ENCODE results near the gene CLEC18A.

Gene CLEC18A

GRCh38 chr16:69924041-69924775 is 26.9 kb upstream of the CLEC18A start:
- DNase-seq (ENCODE audit: low spot score in 2 of 2) (no peak), ATAC-seq (ENCODE audit: low read depth) (no peak)
- H3K36me3 Mint-ChIP-seq = peaks cover 14% of the 10 kb centered on the region
- no peak overlapping the region for H3K27ac Mint-ChIP-seq
- no peaks in the 10 kb centered on the region for H3K4me1 Mint-ChIP-seq
- no peaks in the 10 kb centered on the region for H3K27me3 Mint-ChIP-seq
- H3K4me3 Mint-ChIP-seq = no peak overlapping the region
- no peaks in the 10 kb centered on the region for H3K9me3 Mint-ChIP-seq

- no peak for ATAC-seq (ENCODE audit: low read depth)
- no peaks in the 10 kb centered on the region for H3K27me3 Mint-ChIP-seq
- H3K27ac Mint-ChIP-seq = no peak overlapping the region
These were observed 26.4 kb upstream of the CLEC18A start for GRCh38 chr16:69924777-69925191.

GRCh38 chr16:69925311-69925710 is 25.8 kb upstream of the CLEC18A start:
- no peak for DNase-seq (ENCODE audit: low spot score in 2 of 2)
- H3K4me1 Mint-ChIP-seq = no peaks in the 10 kb centered on the region
- no peak for ATAC-seq (ENCODE audit: low read depth)
- peaks cover 13% of the 10 kb centered on the region for H3K36me3 Mint-ChIP-seq
- no peak overlapping the region for H3K4me3 Mint-ChIP-seq
- H3K9me3 Mint-ChIP-seq = no peaks in the 10 kb centered on the region
- H3K27me3 Mint-ChIP-seq = no peaks in the 10 kb centered on the region
- no peak overlapping the region for H3K27ac Mint-ChIP-seq

More at GRCh38 chr16:69924777-69925191, 26.4 kb upstream of the CLEC18A start:
- no peak overlapping the region for H3K4me3 Mint-ChIP-seq
- DNase-seq (ENCODE audit: low spot score in 2 of 2) = no peak
- no peaks in the 10 kb centered on the region for H3K9me3 Mint-ChIP-seq
- H3K36me3 Mint-ChIP-seq = peaks cover 14% of the 10 kb centered on the region
- H3K4me1 Mint-ChIP-seq = no peaks in the 10 kb centered on the region

DNA sequence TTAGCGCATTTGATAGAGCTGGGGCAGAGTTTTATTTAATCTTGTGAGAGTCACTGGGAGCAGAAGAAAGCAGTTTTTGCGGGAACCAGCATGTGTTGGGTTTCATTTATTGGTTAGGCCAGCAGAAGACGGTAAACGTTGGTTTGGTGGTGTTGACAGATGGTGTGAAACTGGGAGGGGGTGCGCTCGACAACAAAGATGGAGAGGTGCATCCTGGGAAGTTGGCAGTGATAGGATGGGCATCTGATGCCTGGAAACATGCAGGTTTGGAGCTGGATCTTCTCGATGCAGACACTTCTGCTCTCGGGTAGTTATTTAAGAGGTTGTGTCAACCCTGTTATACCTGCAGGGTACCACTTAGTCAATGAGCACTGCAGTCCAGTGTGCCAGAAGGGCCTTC is 24.9 kb upstream of the CLEC18A start:
- peaks cover 13% of the 10 kb centered on the region for H3K36me3 Mint-ChIP-seq
- no peaks in the 10 kb centered on the region for H3K27me3 Mint-ChIP-seq
- H3K4me3 Mint-ChIP-seq = no peak overlapping the region
- H3K9me3 Mint-ChIP-seq = no peaks in the 10 kb centered on the region
- H3K27ac Mint-ChIP-seq = no peak overlapping the region
- no peaks in the 10 kb centered on the region for H3K4me1 Mint-ChIP-seq
- DNase-seq (ENCODE audit: low spot score in 2 of 2) = no peak
- no peak for ATAC-seq (ENCODE audit: low read depth)

GRCh38 chr16:69927056-69927757 is 23.9 kb upstream of the CLEC18A start:
- Mint-ChIP-seq H3K27ac (peak overlapping the region; percentile 70), H3K36me3 (peaks cover 8% of the 10 kb centered on the region), H3K9me3 (no peaks in the 10 kb centered on the region), H3K4me1 (no peaks in the 10 kb centered on the region), H3K4me3 (no peak overlapping the region), H3K27me3 (no peaks in the 10 kb centered on the region)
- ATAC-seq (ENCODE audit: low read depth) (no peak), DNase-seq (ENCODE audit: low spot score in 2 of 2) (no peak)

DNA sequence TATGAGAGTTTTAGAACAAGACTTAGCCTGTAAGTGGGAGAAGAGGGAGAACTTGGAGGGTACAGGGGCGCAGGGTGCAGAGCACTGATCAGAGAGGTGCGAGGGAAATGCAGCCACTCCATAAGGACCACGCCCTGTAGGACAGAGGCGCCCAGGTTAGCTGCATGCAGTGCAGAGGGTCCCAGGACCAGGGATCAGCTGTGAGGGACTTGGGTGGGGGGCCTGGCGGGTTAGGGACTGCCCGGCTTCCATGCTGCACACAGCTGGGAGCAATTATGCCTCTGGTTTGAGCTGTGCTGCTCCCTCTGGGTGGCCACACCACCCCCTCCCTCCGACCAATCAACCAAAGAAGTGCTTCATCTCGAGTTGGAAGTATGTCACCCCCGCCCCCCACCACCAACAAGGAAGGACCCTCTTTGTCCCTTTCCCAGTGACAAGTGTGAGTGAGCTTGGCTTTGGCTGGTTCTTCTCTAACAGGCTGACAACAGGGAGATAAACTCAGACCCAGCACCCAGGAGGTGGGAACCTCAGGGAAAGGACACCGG is 22.2 kb upstream of the CLEC18A start:
- H3K4me1 Mint-ChIP-seq = no peaks in the 10 kb centered on the region
- ATAC-seq (ENCODE audit: low read depth) = no peak
- H3K36me3 Mint-ChIP-seq = peaks cover 13% of the 10 kb centered on the region

GRCh38 chr16:69929480-69929879 is 21.7 kb upstream of the CLEC18A start:
- H3K27ac Mint-ChIP-seq = no peak overlapping the region
- H3K4me3 Mint-ChIP-seq = no peak overlapping the region
- no peaks in the 10 kb centered on the region for H3K4me1 Mint-ChIP-seq
- H3K36me3 Mint-ChIP-seq = peaks cover 15% of the 10 kb centered on the region
- no peak for DNase-seq (ENCODE audit: low spot score in 2 of 2)
- no peaks in the 10 kb centered on the region for H3K27me3 Mint-ChIP-seq
- H3K9me3 Mint-ChIP-seq = no peaks in the 10 kb centered on the region
- no peak for ATAC-seq (ENCODE audit: low read depth)

More for the DNA sequence above, 22.2 kb upstream of the CLEC18A start:
- no peak for DNase-seq (ENCODE audit: low spot score in 2 of 2)
- no peak overlapping the region for H3K27ac Mint-ChIP-seq
- no peak overlapping the region for H3K4me3 Mint-ChIP-seq
- no peaks in the 10 kb centered on the region for H3K27me3 Mint-ChIP-seq
- H3K9me3 Mint-ChIP-seq = no peaks in the 10 kb centered on the region

DNA sequence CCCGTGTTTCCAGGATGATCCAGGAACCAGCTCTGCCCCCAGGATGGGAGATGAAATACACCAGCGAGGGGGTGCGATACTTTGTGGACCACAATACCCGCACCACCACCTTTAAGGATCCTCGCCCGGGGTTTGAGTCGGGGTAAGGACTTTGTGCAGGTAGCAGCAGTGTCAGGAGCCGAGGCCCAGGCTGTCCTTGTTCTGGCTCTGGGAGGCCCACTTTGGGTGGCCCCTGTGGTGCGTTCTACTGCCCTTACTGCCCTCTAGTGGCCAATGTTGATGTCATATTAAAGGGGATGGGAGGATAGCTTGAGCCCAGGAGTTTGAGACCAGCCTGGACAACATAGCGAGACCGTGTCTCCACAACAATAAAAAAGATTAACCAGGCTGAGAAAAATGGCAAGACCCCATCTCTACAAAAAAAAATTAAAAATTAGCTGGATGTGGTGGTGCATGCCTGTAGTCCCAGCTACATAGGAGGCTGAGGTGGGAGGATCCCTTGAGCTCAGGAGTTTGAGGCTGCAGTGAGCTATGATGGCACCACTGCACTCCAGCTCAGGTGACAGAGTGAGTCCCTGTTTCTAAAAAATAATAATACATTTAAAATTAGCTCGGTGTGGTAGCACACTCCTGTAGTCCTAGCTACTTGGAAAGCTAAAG is 20.9 kb upstream of the CLEC18A start:
- DNase-seq (ENCODE audit: low spot score in 2 of 2) (peak; percentile 53 to 55), ATAC-seq (ENCODE audit: low read depth) (peak; percentile 87)
- Mint-ChIP-seq H3K4me3 (no peak overlapping the region), H3K9me3 (no peaks in the 10 kb centered on the region), H3K27ac (no peak overlapping the region), H3K27me3 (no peaks in the 10 kb centered on the region), H3K36me3 (peaks cover 17% of the 10 kb centered on the region), H3K4me1 (no peaks in the 10 kb centered on the region)

GRCh38 chr16:69931631-69932030 is 19.5 kb upstream of the CLEC18A start:
- peaks cover 22% of the 10 kb centered on the region for H3K36me3 Mint-ChIP-seq
- DNase-seq (ENCODE audit: low spot score in 2 of 2) (no peak), ATAC-seq (ENCODE audit: low read depth) (no peak)
- no peaks in the 10 kb centered on the region for H3K4me1 Mint-ChIP-seq
- no peak overlapping the region for H3K4me3 Mint-ChIP-seq
- H3K27ac Mint-ChIP-seq = no peak overlapping the region
- no peaks in the 10 kb centered on the region for H3K9me3 Mint-ChIP-seq
- H3K27me3 Mint-ChIP-seq = no peaks in the 10 kb centered on the region

DNA sequence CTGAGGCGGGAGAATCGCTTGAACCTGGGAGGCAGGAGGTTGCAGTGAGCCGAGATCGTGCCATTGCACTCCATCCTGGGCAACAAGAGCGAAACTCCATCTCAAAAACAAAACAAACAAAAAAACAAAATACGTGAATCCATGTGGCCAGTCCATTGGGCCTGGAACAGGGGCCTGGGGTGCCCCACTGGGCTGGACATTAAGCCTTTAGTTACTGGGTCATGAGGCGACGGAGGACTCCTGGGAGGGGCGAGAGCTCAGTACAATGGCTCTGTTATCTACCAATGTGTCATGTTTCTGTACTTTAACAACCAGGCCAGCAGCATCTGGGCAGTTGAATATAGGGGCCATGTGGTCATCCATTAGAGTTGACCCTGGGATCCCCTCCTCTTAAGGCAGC is 18.9 kb upstream of the CLEC18A start:
- ATAC-seq (ENCODE audit: low read depth) (no peak), DNase-seq (ENCODE audit: low spot score in 2 of 2) (no peak)
- Mint-ChIP-seq H3K27me3 (no peaks in the 10 kb centered on the region), H3K4me1 (no peaks in the 10 kb centered on the region), H3K9me3 (no peaks in the 10 kb centered on the region), H3K36me3 (peaks cover 22% of the 10 kb centered on the region), H3K4me3 (no peak overlapping the region), H3K27ac (no peak overlapping the region)

- ATAC-seq (ENCODE audit: low read depth) (no peak), DNase-seq (ENCODE audit: low spot score in 2 of 2) (no peak)
- H3K9me3 Mint-ChIP-seq = no peaks in the 10 kb centered on the region
- peaks cover 26% of the 10 kb centered on the region for H3K36me3 Mint-ChIP-seq
- H3K27ac Mint-ChIP-seq = no peak overlapping the region
- H3K4me1 Mint-ChIP-seq = no peaks in the 10 kb centered on the region
- no peak overlapping the region for H3K4me3 Mint-ChIP-seq
- no peaks in the 10 kb centered on the region for H3K27me3 Mint-ChIP-seq
These were observed 18.3 kb upstream of the CLEC18A start for GRCh38 chr16:69932691-69933392.

DNA sequence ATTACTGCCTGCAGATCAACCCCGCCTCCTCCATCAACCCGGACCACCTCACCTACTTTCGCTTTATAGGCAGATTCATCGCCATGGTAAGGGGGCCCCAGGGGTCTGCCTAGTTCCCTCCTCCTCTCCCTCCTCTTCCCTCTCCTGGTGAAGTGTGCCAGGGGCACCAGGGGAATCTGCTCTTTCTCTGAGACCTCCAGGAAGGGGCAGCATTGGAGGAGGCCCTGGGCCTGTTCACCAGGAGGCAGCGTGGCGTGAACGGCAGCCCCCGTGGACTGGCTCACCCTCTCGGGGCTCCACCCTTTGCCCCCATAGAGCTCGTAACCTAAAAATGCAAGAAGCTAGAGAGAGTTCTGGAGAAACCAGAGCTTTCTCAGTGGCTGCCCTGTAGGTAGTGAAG is 17.1 kb upstream of the CLEC18A start:
- no peaks in the 10 kb centered on the region for H3K27me3 Mint-ChIP-seq
- H3K27ac Mint-ChIP-seq = no peak overlapping the region
- ATAC-seq (ENCODE audit: low read depth) (no peak), DNase-seq (ENCODE audit: low spot score in 2 of 2) (no peak)
- no peak overlapping the region for H3K4me3 Mint-ChIP-seq
- peaks cover 31% of the 10 kb centered on the region for H3K36me3 Mint-ChIP-seq
- no peaks in the 10 kb centered on the region for H3K9me3 Mint-ChIP-seq
- H3K4me1 Mint-ChIP-seq = no peaks in the 10 kb centered on the region

DNA sequence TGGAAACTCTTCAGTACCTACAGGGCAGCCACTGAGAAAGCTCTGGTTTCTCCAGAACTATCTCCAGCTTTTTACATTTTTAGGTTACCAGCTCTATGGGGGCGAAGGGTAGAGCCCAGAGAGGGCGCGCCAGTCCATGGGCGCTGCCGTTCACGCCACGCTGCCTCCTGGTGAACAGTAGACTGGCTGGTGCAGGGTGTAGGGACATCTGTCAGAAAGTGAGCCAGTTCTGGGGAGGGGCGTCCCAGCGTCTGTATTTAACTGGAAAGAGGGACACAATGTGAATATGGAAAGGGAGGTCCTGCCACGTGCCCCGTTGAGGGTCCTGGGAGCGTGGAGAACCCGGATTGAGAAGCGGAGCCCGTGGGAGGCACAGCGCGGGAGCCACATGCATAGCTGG is 16.4 kb upstream of the CLEC18A start:
- Mint-ChIP-seq H3K27me3 (no peaks in the 10 kb centered on the region), H3K27ac (no peak overlapping the region), H3K4me3 (no peak overlapping the region), H3K4me1 (no peaks in the 10 kb centered on the region), H3K9me3 (no peaks in the 10 kb centered on the region), H3K36me3 (peaks cover 32% of the 10 kb centered on the region)
- ATAC-seq (ENCODE audit: low read depth) = no peak
- DNase-seq (ENCODE audit: low spot score in 2 of 2) = no peak

DNA sequence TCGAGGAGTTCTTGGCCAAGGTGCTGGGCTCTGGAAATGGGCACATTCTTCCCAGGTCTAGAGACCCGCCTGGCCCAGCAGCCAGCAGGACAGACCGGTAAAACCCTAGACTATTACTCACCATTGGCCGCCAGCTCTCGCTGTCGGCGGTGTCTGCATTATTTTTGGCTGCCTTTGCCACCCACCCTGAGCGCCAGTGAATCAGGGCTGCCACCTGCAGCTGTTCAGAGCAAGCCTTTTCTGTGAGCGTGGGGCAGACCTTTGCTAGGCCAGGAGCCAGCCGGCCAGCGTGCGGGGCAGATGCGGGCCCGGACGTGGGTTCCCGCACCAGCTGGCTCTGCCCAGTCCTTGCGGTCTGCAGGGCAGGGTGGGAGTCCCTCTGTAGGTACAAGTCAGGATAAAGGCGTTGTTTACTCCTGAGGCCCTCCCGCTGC is 15.8 kb upstream of the CLEC18A start:
- DNase-seq (ENCODE audit: low spot score in 2 of 2) (no peak), ATAC-seq (ENCODE audit: low read depth) (no peak)
- H3K27me3 Mint-ChIP-seq = no peaks in the 10 kb centered on the region
- H3K27ac Mint-ChIP-seq = no peak overlapping the region
- H3K36me3 Mint-ChIP-seq = peaks cover 35% of the 10 kb centered on the region
- no peaks in the 10 kb centered on the region for H3K4me1 Mint-ChIP-seq
- no peaks in the 10 kb centered on the region for H3K9me3 Mint-ChIP-seq
- no peak overlapping the region for H3K4me3 Mint-ChIP-seq

Data from memory B cell (primary cell).